Caco-2 (cell line): ENCODE results near the gene CDK5RAP1. TPM values are rescaled to one million over a fixed set of nuclear protein-coding genes. Genes with fewer than 3 reads are reported as not detected.
A peak's percentile ranks its signal among the peaks of the same experiment; 100 is the strongest.

Experiments used
- BruUV-seq: library from RNA; stranded (reverse); fragments of 400-500 nt; replicated peaks from 2 replicates; lab custom pipeline; 2021; lab: Mats Ljungman, UMichigan
- CTCF ChIA-PET: fragments of 300-600 bp; sonication (Branson Sonifier 250); formaldehyde crosslinking; loops from one replicate; lab custom pipeline; 2022; ENCODE audit warnings: antibody characterized with exemption; lab: Charles Lee
- POLR2A ChIA-PET: fragments of 300-600 bp; sonication (Branson Sonifier 250); formaldehyde crosslinking; loops from one replicate; lab custom pipeline; 2022; ENCODE audit warnings: antibody characterized with exemption; lab: Charles Lee
- DNase-seq, 2 experiments: peaks; one replicate each; pipeline versions ENCODE4 v3.0.0 to v3.0.0-alpha.2; 2020 to 2022
- H3K27me3 ChIP-seq: replicated peaks from 2 replicates; pipeline ENCODE4 v1.6.0; 2011; ENCODE audit warnings: low read length; ENCODE audit not compliant: control insufficient read depth, insufficient read depth
- H3K36me3 ChIP-seq: 2 replicates; pipeline ENCODE4 v1.5.1; 2011; ENCODE audit warnings: low read length; ENCODE audit not compliant: control insufficient read depth, insufficient read depth
- H3K4me1 ChIP-seq: fragments of 250-450 bp; sonication (Bioruptor Pico); 2 replicates; pipeline ENCODE4 v1.5.1; 2020; ENCODE audit warnings: mild to moderate bottlenecking
- H3K4me3 ChIP-seq: 2 replicates; pipeline ENCODE4 v1.5.1; 2011; ENCODE audit warnings: low read depth, mild to moderate bottlenecking, control low read depth, low read length
- H3K9me3 ChIP-seq: fragments of 250-450 bp; sonication (Bioruptor Pico); 2 replicates; pipeline ENCODE4 v1.5.1; 2020; ENCODE audit warnings: mild to moderate bottlenecking, moderate library complexity
- H3K27ac Mint-ChIP-seq: one replicate; pipeline ENCODE4 v1.8.0; 2022; ENCODE audit warnings: mixed read lengths; ENCODE audit not compliant: unreplicated experiment
- H3K27me3 Mint-ChIP-seq: one replicate; pipeline ENCODE4 v1.8.0; 2022; ENCODE audit warnings: mixed read lengths; ENCODE audit not compliant: insufficient read depth, unreplicated experiment
- H3K36me3 Mint-ChIP-seq: one replicate; pipeline ENCODE4 v1.8.0; 2022; ENCODE audit warnings: mild to moderate bottlenecking, mixed read lengths; ENCODE audit not compliant: insufficient read depth, unreplicated experiment
- H3K4me1 Mint-ChIP-seq: one replicate; pipeline ENCODE4 v1.8.0; 2022; ENCODE audit warnings: low read depth, mixed read lengths; ENCODE audit not compliant: unreplicated experiment
- H3K4me3 Mint-ChIP-seq: one replicate; pipeline ENCODE4 v1.8.0; 2022; ENCODE audit warnings: mild to moderate bottlenecking, moderate library complexity, mixed read lengths; ENCODE audit not compliant: unreplicated experiment
- H3K9me3 Mint-ChIP-seq: one replicate; pipeline ENCODE4 v1.8.0; 2022; ENCODE audit warnings: mixed read lengths; ENCODE audit not compliant: unreplicated experiment
- intact Hi-C: fragments of 100-400 bp; cut with micrococcal nuclease; formaldehyde crosslinking; loops from one replicate; pipeline ENCODE4 v1.10.0; 2022; ENCODE audit not compliant: unreplicated experiment
- total RNA-seq: library from RNA; stranded (reverse); gene quantifications from 2 replicates; pipeline ENCODE4 v1.2.3, GENCODE V29; 2022
- TF ChIP-seq, protein P1 (sequence below), 2 experiments: fragments of 200-600 bp in 1 of 2; IDR thresholded peaks; 1 replicate in 1 of 2; 2 replicates in 1 of 2; pipeline versions ENCODE4 v1.5.1 to v1.8.0; 2011 to 2022; ENCODE audit warnings: antibody characterized with exemption in 1 of 2, control low read depth in 1 of 2, inconsistent platforms in 1 of 2, low read depth in 1 of 2, low read length in 1 of 2, mild to moderate bottlenecking in 1 of 2, moderate library complexity in 1 of 2; ENCODE audit not compliant: insufficient read depth in 1 of 2, severe bottlenecking in 1 of 2, unreplicated experiment in 1 of 2

The CDK5RAP1 gene
- total RNA-seq, 1 experiment from 2014 or later = 116 TPM

DNA sequence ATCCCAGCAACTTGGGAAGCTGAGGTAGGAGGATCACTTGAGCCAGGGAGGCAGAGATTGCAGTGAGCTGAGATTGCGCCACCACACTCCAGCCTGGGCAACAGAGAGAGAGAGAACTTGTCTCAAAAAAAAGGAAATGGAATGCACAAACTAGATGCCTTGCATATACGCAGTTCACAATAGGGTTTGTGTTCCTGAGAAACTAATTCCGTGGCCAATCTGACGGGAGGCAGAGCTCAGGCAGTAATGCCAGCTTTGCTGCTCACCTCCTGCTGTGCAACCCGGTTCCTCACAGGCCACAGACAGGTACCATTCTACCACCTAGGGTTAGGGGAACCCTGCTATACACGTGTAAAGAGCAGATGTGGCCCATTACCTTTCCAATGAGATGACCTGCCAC lies 1.4 kb downstream of the CDK5RAP1 start:
- peak overlapping the region; percentile 88 for H3K4me3 ChIP-seq
- peaks cover 18% of the 10 kb centered on the region for H3K4me1 ChIP-seq
- H3K9me3 ChIP-seq = no peaks in the 10 kb centered on the region
- Mint-ChIP-seq H3K27ac (peak overlapping the region; percentile 4), H3K4me3 (peak overlapping the region; percentile 91), H3K9me3 (no peaks in the 10 kb centered on the region), H3K36me3 (peaks cover 24% of the 10 kb centered on the region), H3K27me3 (no peaks in the 10 kb centered on the region), H3K4me1 (peaks cover 8% of the 10 kb centered on the region)
- H3K27me3 ChIP-seq = no peaks in the 10 kb centered on the region
- POLR2A ChIA-PET = no interaction called here
- DNase-seq = no peak
- H3K36me3 ChIP-seq = 0 out of 2 replicates have a peak, but pooled peaks cover 3% of the 10 kb centered on the region
- CTCF ChIA-PET = interaction anchor here (1.9 to 3.1 kb wide), 3 partner anchors 44 to 267 kb away, joined by 9 to 17 read pairs (median 9); partner anchors contain the start of genes ACTL10 and SNTA1
- intact Hi-C loops = loop anchor here (1.0 to 5.0 kb wide), 2 partner anchors 253 to 267 kb away; partner anchors contain the start of gene ACTL10
- TF ChIP-seq, protein P1, sequence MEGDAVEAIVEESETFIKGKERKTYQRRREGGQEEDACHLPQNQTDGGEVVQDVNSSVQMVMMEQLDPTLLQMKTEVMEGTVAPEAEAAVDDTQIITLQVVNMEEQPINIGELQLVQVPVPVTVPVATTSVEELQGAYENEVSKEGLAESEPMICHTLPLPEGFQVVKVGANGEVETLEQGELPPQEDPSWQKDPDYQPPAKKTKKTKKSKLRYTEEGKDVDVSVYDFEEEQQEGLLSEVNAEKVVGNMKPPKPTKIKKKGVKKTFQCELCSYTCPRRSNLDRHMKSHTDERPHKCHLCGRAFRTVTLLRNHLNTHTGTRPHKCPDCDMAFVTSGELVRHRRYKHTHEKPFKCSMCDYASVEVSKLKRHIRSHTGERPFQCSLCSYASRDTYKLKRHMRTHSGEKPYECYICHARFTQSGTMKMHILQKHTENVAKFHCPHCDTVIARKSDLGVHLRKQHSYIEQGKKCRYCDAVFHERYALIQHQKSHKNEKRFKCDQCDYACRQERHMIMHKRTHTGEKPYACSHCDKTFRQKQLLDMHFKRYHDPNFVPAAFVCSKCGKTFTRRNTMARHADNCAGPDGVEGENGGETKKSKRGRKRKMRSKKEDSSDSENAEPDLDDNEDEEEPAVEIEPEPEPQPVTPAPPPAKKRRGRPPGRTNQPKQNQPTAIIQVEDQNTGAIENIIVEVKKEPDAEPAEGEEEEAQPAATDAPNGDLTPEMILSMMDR (IDR thresholded peaks at IDR 0.05; ENCODE audit: insufficient read depth in 1 of 2, low read depth in 1 of 2, low read length in 1 of 2, severe bottlenecking in 1 of 2, unreplicated experiment in 1 of 2) = no peak
- no TSS peak for BruUV-seq

DNA sequence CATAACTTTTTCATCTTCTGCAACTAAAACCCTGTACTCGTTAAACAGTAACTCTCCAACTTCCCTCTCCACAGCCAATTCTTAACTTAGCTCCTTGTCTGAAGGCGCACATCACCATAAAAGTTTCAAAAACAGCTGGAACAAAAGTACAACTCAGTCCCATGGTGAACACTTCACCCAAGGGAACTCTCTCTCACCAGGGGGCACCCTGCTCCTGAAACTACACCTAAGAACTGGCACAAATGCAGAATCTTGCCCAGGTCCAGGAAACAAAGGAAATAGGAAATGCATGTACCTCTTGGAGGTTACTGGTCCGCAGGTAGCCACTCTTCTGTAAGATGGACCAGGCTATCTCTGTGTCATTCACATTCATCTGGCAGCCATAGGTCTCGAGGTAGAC lies 6.6 kb downstream of the CDK5RAP1 start:
- CTCF ChIA-PET = no interaction called here
- DNase-seq = no peak

DNA sequence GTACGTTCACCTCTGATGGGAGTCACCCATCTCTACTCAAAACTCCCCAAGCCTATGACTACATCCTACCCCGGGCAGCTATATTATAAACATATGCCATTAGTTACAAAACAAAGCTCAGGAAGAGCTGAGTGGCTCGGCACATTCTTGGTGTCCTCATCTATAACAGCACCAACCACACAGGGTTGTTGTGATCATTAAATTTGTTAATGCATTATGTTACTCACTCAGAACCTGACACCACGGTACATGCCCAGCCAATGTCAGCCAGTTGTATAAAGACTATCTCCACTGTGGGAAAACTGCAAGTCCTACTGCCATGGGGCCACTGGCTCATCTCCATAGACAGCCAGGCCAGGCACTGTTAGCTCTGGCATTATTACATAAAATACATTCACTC lies 7.7 kb downstream of the CDK5RAP1 start:
- CTCF ChIA-PET = interaction anchor here (0.6 kb wide), 1 partner anchor 9 kb away, joined by 4 read pairs; no protein-coding TSS in a partner anchor
- Histone ChIP-seq H3K36me3 (peaks cover 7% of the 10 kb centered on the region), H3K9me3 (no peaks in the 10 kb centered on the region), H3K4me1 (no peaks in the 10 kb centered on the region), H3K4me3 (no peak overlapping the region), H3K27me3 (no peaks in the 10 kb centered on the region)
- intact Hi-C loops = no loop called here
- Mint-ChIP-seq H3K27ac (no peak overlapping the region), H3K27me3 (no peaks in the 10 kb centered on the region), H3K36me3 (peaks cover 74% of the 10 kb centered on the region), H3K4me1 (no peaks in the 10 kb centered on the region), H3K9me3 (no peaks in the 10 kb centered on the region), H3K4me3 (no peak overlapping the region)
- DNase-seq = no peak
- POLR2A ChIA-PET = no interaction called here
- no TSS peak for BruUV-seq
- TF ChIP-seq, protein P1 (IDR thresholded peaks at IDR 0.05; ENCODE audit: insufficient read depth in 1 of 2, low read depth in 1 of 2, low read length in 1 of 2, severe bottlenecking in 1 of 2, unreplicated experiment in 1 of 2) = no peak

More for the DNA sequence above, 6.6 kb downstream of the CDK5RAP1 start:
- H3K27me3 ChIP-seq = no peaks in the 10 kb centered on the region
- no TSS peak for BruUV-seq
- Mint-ChIP-seq H3K9me3 (no peaks in the 10 kb centered on the region), H3K4me3 (no peak overlapping the region), H3K36me3 (peaks cover 65% of the 10 kb centered on the region), H3K27me3 (no peaks in the 10 kb centered on the region), H3K4me1 (no peaks in the 10 kb centered on the region), H3K27ac (no peak overlapping the region)
- H3K9me3 ChIP-seq = no peaks in the 10 kb centered on the region
- H3K4me1 ChIP-seq = peaks cover 4% of the 10 kb centered on the region; the same call in 1 of the 2 replicates
- POLR2A ChIA-PET = no interaction called here
- H3K4me3 ChIP-seq = no peak overlapping the region
- H3K36me3 ChIP-seq = peaks cover 7% of the 10 kb centered on the region
- TF ChIP-seq, protein P1 (IDR thresholded peaks at IDR 0.05; ENCODE audit: insufficient read depth in 1 of 2, low read depth in 1 of 2, low read length in 1 of 2, severe bottlenecking in 1 of 2, unreplicated experiment in 1 of 2) = peak; percentile 13 to 21
- intact Hi-C loops = no loop called here
